Activated T-helper 2 cell treated with anti-CD3 and anti-CD28 coated beads, Interferon-gamma antibody, Interleukin-2, Interleukin-4, amounts not matched to agents 10 μg/mL and 5 μg/mL and 100 μg/mL, durations not matched to agents 14 hours and 24 hours and 36 hours (primary cell): ENCODE measurements around the gene IQGAP1. TPM values are rescaled to one million over a fixed set of nuclear protein-coding genes. Genes with fewer than 3 reads are reported as not detected.

Source experiments
- DNase-seq: peaks from one replicate; pipeline ENCODE4 v3.0.0; 2021; ENCODE audit warnings: low spot score
- H3K27ac Mint-ChIP-seq: one replicate; pipeline ENCODE4 v1.8.0; 2021; ENCODE audit warnings: mixed read lengths
- H3K27me3 Mint-ChIP-seq: one replicate; pipeline ENCODE4 v1.8.0; 2021; ENCODE audit warnings: low read depth, mixed read lengths
- H3K36me3 Mint-ChIP-seq: one replicate; pipeline ENCODE4 v1.8.0; 2021; ENCODE audit warnings: low read depth, mixed read lengths
- H3K4me1 Mint-ChIP-seq: one replicate; pipeline ENCODE4 v1.8.0; 2021; ENCODE audit warnings: low read depth, mixed read lengths
- H3K4me3 Mint-ChIP-seq: one replicate; pipeline ENCODE4 v1.8.0; 2021; ENCODE audit warnings: low read depth, mild to moderate bottlenecking, moderate library complexity, mixed read lengths
- H3K9me3 Mint-ChIP-seq: one replicate; pipeline ENCODE4 v1.8.0; 2021; ENCODE audit warnings: mixed read lengths
- intact Hi-C: fragments of 100-400 bp; cut with micrococcal nuclease; formaldehyde crosslinking; loops from one replicate; pipeline ENCODE4 v1.15.1; 2023
- total RNA-seq: library from RNA; stranded (reverse); gene quantifications from 2 replicates; pipeline ENCODE4 v1.2.3, GENCODE V29; 2022

IQGAP1 gene
- total RNA-seq, 1 donor from 2014 or later, result 196 TPM

DNA sequence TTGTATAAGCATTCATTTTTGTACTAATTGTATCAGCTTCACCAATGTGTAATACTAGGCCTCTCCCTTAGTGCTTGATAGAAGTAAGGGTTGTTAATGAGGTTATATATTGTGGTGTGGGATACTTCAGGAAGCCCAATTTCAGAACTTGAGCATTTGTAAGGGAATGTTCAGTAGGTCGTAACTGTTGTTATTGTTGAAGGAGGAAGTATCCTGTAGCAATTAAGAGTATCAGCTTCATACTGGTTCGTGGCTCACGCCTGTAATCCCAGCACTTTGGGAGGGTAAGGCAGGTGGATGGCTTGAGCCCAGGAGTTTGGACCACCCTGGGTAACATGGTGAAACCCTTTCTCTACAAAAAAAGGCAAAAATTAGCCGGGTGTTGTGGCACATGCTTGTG lies 30.6 kb downstream of the IQGAP1 start:
- intact Hi-C loops, result loop anchor here (1.0 to 10.0 kb wide), 3 partner anchors 10 to 436 kb away; no protein-coding TSS in a partner anchor
- peaks cover 7% of the 10 kb centered on the region for H3K9me3 Mint-ChIP-seq
- H3K36me3 Mint-ChIP-seq, result peaks cover 32% of the 10 kb centered on the region
- H3K27ac Mint-ChIP-seq, result peak overlapping the region; percentile 92
- peaks cover 67% of the 10 kb centered on the region for H3K4me1 Mint-ChIP-seq
- H3K4me3 Mint-ChIP-seq, result no peak overlapping the region
- no peaks in the 10 kb centered on the region for H3K27me3 Mint-ChIP-seq
- no peak for DNase-seq

DNA sequence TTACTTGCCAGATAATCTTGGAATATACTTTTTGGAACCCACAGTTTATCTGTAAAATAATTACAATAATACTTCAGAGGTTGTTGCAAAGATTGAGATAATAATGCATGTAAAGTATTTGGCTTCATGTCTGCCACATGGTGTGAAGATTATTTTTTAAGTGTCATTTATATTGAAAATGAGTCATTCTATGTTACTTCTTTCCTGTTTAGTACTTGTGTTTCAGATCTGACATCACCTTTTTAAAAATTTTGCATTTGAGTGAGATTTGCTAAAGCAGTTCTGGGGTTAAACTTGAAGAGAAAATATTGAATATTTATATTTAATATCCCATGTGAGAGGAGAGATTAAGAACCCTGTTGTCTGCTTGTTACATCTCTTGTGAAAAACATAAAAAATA lies 31.2 kb downstream of the IQGAP1 start:
- Mint-ChIP-seq H3K4me3 (peak overlapping the region; percentile 48), H3K4me1 (peaks cover 67% of the 10 kb centered on the region), H3K27ac (peak overlapping the region; percentile 92), H3K9me3 (peaks cover 7% of the 10 kb centered on the region), H3K36me3 (peaks cover 32% of the 10 kb centered on the region), H3K27me3 (no peaks in the 10 kb centered on the region)
- intact Hi-C loops, result loop anchor here (1.0 to 10.0 kb wide), 3 partner anchors 11 to 436 kb away; no protein-coding TSS in a partner anchor
- DNase-seq, result no peak

DNA sequence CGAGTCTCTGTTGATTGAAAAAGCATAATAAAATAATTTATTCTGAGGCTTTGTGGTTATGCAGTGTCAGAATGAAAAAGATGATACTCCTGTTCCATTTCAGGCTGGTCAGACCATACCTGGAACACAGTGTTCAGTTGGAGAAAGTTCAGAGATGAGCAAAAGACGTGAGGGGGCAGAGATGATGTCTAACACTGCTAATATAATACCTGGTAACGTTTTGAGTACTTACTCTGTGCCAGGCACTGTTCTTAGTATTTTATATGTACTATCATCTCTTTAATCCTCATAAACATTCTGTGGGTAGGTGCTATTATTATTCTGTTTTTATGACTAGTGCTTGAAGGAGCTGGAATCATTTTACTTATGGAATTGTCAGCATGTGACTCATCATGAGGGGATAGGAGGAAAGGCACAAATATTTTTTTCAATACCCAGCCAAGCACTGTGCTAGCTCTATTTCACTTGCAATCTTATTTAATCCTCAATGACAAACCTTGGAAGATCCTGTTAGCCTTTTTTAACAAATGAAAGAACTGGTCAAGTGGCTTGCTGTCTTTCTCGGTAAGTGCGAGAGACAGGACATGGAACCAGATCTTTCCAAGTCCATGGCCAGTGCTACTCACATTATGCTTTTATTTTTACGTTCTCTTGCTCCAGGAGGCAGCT lies 31.8 kb downstream of the IQGAP1 start:
- intact Hi-C loops, result loop anchor here (1.0 to 10.0 kb wide), 5 partner anchors 12 to 435 kb away; no protein-coding TSS in a partner anchor
- Mint-ChIP-seq H3K27me3 (no peaks in the 10 kb centered on the region), H3K27ac (peak overlapping the region; percentile 92), H3K9me3 (peaks cover 7% of the 10 kb centered on the region), H3K4me1 (peaks cover 63% of the 10 kb centered on the region), H3K4me3 (peak overlapping the region; percentile 50), H3K36me3 (peaks cover 32% of the 10 kb centered on the region)
- DNase-seq, result peak; percentile 22

DNA sequence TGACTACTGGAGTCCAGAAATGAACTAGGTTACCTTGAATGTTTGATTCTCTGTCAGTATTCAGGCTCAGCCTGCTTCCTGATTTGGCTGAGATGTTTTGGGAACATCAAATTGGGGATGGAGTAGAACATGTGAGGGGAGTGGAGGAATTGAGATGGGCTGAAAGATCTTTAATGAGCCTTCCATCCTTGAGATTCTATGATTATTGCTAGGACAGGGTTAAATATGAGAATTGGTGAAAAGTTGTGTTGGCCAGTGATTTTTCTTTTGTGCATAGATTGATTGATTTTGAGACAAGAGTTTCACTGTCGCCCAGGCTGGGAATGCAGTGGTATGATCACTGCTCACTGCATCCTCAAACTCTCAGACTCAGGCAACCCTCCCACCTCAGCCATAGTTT lies 32.4 kb downstream of the IQGAP1 start:
- peak overlapping the region; percentile 7 for H3K4me3 Mint-ChIP-seq
- peaks cover 61% of the 10 kb centered on the region for H3K4me1 Mint-ChIP-seq
- DNase-seq, result no peak
- intact Hi-C loops, result loop anchor here (1.0 to 2.0 kb wide), 2 partner anchors 43 to 382 kb away; no protein-coding TSS in a partner anchor
- peaks cover 7% of the 10 kb centered on the region for H3K9me3 Mint-ChIP-seq
- peaks cover 31% of the 10 kb centered on the region for H3K36me3 Mint-ChIP-seq
- peak overlapping the region; percentile 92 for H3K27ac Mint-ChIP-seq
- no peaks in the 10 kb centered on the region for H3K27me3 Mint-ChIP-seq

DNA sequence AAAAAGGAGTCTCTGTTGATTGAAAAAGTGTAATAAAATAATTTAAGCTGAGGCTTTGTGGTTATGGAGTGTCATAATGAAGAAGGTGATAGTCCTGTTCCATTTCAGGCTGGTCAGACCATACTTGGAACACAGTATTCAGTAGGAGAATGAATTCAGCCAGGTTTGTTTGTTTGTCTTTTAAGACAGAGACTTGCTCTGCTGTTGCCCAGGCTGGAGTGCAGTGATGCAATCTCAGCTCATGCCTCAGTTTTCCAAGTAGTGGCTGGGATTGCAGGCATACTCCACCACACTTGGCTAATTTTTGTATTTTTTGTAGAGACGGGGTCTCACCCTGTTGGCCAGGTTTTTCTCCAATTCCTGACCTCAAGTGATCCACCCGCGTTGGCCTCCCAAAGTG lies 33.5 kb downstream of the IQGAP1 start:
- peaks cover 32% of the 10 kb centered on the region for H3K36me3 Mint-ChIP-seq
- DNase-seq, result no peak
- peak overlapping the region; percentile 72 for H3K27ac Mint-ChIP-seq
- intact Hi-C loops, result loop anchor here (2.0 kb wide), 1 partner anchor 383 kb away; no protein-coding TSS in a partner anchor
- H3K4me3 Mint-ChIP-seq, result no peak overlapping the region
- no peaks in the 10 kb centered on the region for H3K27me3 Mint-ChIP-seq
- H3K4me1 Mint-ChIP-seq, result peaks cover 62% of the 10 kb centered on the region
- peaks cover 7% of the 10 kb centered on the region for H3K9me3 Mint-ChIP-seq

DNA sequence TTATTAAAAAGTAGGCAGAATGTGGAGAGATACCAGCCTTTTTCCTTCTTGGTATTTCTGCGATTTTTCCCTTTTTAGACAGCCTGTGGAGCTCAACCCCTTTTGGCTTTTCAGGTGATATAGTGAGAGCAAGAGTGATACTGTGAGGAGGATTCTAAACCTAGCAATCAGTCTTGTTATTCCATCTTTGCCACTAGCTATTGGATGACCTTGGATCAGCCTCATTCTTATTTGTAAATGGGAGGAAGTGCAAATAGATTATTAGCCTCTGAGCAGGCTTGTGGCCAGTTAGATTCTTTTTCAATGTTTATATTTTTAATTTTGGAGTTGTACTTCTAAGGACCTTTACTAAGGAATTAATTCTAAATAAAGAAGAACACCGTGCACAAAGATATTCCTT lies 34.0 kb downstream of the IQGAP1 start:
- Mint-ChIP-seq H3K4me1 (peaks cover 58% of the 10 kb centered on the region), H3K4me3 (no peak overlapping the region), H3K36me3 (peaks cover 30% of the 10 kb centered on the region), H3K27ac (no peak overlapping the region), H3K9me3 (peaks cover 7% of the 10 kb centered on the region), H3K27me3 (no peaks in the 10 kb centered on the region)
- no peak for DNase-seq
- intact Hi-C loops, result no loop called here

DNA sequence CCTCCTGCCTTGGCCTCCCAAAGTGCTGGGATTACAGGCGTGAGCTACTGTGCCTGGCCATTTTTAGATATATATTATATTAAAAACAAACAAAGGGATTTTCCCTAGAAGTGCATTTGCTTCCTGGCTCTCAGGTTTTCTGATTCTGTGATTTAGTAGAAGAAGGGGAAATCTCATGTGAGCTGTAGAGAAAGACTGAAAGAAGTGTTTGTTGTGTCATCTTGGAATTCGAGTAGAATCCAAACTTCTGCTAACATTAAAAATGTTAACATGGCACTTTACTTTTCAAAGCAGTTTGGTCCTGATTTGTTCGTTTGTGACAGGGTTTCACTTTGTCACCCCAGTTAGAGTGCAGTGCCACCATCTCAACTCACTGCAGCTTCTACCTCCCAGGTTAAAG lies 34.9 kb downstream of the IQGAP1 start:
- Mint-ChIP-seq H3K4me1 (peaks cover 50% of the 10 kb centered on the region), H3K27me3 (no peaks in the 10 kb centered on the region), H3K36me3 (peaks cover 29% of the 10 kb centered on the region), H3K9me3 (peaks cover under 1% of the 10 kb centered on the region), H3K4me3 (no peak overlapping the region), H3K27ac (no peak overlapping the region)
- intact Hi-C loops, result no loop called here
- no peak for DNase-seq

DNA sequence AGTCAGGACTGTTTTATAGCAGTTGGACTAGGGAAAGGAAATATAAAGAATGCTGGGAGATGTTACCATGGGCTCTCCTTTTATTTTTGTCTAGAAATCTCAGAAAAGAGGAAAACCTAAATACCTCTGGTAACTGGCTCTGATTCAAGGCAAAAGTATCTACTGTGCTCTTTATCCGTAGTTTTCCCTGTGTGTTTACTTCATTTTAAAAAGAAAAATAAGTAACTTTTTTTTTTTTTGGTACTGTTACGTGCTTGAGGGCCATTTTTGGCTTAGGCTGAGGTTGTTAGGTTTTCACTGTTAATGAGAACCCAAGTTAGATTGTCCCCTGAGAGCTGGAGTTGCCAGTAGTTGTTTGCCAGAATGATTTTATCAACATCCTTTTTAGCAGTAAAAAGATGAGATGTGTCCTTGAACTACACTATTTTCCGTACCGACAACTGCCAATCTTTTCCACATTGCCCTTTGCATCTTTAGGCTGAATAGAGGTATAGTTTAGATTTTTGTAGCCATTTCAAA lies 35.8 kb downstream of the IQGAP1 start:
- Mint-ChIP-seq H3K36me3 (peaks cover 37% of the 10 kb centered on the region), H3K27me3 (no peaks in the 10 kb centered on the region)

DNA sequence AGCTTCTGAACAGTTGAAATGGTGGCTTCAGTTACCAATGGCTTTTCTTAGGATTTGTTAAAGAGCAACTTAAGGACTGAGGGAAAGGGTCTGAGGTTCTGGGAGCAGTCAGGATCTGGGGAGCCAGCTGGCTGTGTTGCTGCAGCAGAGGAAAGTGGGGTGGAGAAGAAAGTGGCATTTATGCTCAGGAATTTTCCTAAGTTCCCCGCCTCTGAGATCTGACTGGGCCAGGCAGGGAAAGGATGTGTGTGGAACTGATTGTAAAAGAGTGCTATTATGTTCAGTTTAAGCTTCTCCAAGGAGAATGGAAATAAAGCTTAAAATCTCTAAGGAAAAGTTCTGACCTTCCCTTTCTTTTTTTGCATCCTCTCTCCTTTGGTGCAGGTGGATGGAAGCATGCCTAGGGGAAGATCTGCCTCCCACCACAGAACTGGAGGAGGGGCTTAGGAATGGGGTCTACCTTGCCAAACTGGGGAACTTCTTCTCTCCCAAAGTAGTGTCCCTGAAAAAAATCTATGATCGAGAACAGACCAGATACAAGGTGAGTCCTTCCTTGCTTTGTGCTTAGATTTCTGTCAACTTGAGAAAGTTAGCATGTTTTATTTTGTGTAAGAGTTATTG lies 37.8 kb downstream of the IQGAP1 start:
- H3K27me3 Mint-ChIP-seq, result no peaks in the 10 kb centered on the region

More for the DNA sequence above, 35.8 kb downstream of the IQGAP1 start:
- H3K27ac Mint-ChIP-seq, result peak overlapping the region; percentile 28
- no peaks in the 10 kb centered on the region for H3K9me3 Mint-ChIP-seq
- DNase-seq, result no peak
- H3K4me1 Mint-ChIP-seq, result peaks cover 42% of the 10 kb centered on the region
- intact Hi-C loops, result no loop called here
- no peak overlapping the region for H3K4me3 Mint-ChIP-seq

DNA sequence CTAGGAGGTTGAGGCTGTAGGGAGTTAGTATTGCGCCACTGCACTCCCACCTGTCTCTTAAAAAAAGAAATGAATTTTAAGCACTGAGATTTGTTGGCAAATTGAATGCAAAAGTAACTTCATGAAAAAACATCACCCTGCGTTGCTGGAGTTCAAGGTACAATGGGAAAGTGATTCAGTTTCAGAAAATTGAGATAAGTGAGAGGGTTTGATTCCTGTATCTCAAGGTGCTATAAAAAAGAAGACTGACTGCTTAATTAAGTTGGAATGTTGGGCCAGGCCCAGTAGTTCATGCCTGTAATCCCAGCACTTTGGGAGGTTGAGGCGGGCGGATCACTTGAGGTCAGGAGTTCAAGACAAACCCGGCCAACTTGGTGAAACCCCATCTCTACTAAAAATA lies 39.1 kb downstream of the IQGAP1 start:
- H3K4me1 Mint-ChIP-seq, result peaks cover 22% of the 10 kb centered on the region
- peaks cover 55% of the 10 kb centered on the region for H3K36me3 Mint-ChIP-seq
- no peak overlapping the region for H3K27ac Mint-ChIP-seq
- H3K27me3 Mint-ChIP-seq, result no peaks in the 10 kb centered on the region
- no peak for DNase-seq
- H3K4me3 Mint-ChIP-seq, result no peak overlapping the region
- intact Hi-C loops, result no loop called here
- H3K9me3 Mint-ChIP-seq, result no peaks in the 10 kb centered on the region

More for the DNA sequence above, 37.8 kb downstream of the IQGAP1 start:
- Mint-ChIP-seq H3K9me3 (no peaks in the 10 kb centered on the region), H3K27ac (peak overlapping the region; percentile 43), H3K36me3 (peaks cover 48% of the 10 kb centered on the region), H3K4me1 (peaks cover 26% of the 10 kb centered on the region), H3K4me3 (no peak overlapping the region)
- no peak for DNase-seq
- intact Hi-C loops, result no loop called here

DNA sequence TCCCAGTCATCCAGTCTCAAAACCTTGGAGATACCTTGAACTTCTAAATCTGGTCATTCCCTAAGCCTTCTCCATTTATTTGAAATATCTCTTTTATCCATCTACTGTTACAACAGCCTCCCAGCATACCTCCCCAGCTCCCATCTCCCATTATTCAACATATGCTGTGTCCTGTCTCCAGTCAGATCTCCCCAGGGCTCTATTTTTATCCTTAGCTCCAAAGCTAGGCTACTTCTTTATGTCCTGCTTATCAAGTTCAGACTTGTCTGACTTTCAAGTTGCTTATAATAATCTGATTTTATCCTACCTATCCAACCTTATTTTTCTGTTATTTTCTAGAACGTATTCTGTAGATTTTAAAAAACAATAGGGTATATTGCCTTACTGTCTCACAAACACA lies 44.2 kb downstream of the IQGAP1 start:
- intact Hi-C loops, result loop anchor here (5.0 kb wide), 1 partner anchor 35 kb away; no protein-coding TSS in a partner anchor
- no peak overlapping the region for H3K27ac Mint-ChIP-seq
- peaks cover 87% of the 10 kb centered on the region for H3K36me3 Mint-ChIP-seq
- H3K9me3 Mint-ChIP-seq, result no peaks in the 10 kb centered on the region
- H3K4me1 Mint-ChIP-seq, result peaks cover 18% of the 10 kb centered on the region
- H3K4me3 Mint-ChIP-seq, result no peak overlapping the region
- no peak for DNase-seq
- no peaks in the 10 kb centered on the region for H3K27me3 Mint-ChIP-seq

DNA sequence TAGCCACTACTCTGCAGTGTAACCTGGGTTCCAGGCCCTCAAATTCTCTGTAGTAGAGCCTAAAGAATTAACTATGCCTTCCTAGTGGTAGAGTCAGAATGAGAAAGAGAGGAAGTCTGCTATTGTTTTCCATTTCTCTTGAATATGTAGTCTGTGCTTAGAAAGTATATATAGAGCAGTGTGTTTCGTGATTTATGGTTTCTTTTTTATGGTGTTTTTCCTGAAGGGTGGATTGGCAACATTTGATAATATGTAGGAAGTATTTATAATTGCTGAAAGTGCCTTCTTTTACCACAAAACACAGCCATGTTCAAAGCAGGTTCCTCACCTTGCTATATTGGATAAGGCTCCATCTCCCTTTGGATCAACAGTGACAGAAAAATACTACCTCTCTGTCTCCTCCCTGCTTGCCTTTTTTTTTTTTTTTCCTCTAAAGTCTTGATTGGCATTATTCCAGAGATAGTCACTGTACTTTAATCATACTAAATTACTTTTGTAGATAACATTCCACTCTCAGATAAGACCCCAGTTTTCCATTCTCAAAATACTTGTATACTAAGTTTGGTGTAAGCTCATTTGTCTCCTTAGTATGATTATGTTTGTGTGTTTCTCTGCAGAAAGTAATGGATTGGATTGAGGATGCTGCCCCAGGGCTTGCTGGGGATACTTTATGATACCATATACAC lies 47.8 kb downstream of the IQGAP1 start:
- intact Hi-C loops, result no loop called here
- Mint-ChIP-seq H3K4me3 (no peak overlapping the region), H3K27me3 (no peaks in the 10 kb centered on the region), H3K9me3 (no peaks in the 10 kb centered on the region), H3K36me3 (peaks cover 70% of the 10 kb centered on the region), H3K4me1 (peaks cover 19% of the 10 kb centered on the region), H3K27ac (peak overlapping the region; percentile 48)
- no peak for DNase-seq
